Measurements from ENCODE around the gene APOL2.
A peak's percentile ranks its signal among the peaks of the same experiment; 100 is the strongest.
"Not testable (repeated sequence)": the region's sequence is repeated elsewhere in the genome, so short reads cannot be mapped to it uniquely, and the experiment has no call there.

The APOL2 gene

GRCh38 chr22:36239401-36240171, at the start of gene APOL2:
Gene APOL2, minus strand, starts transcription at chr22:36239527. Its CDS starts 6,365 bp downstream, at chr22:36233162.
- peak; percentile 61 for DNase-seq

GRCh38 chr22:36288571-36289405, 49.5 kb upstream of the APOL2 start:
- DNase-seq = no peak

GRCh38 chr22:36287881-36288515, 48.7 kb upstream of the APOL2 start:
- DNase-seq = no peak

- no peak for DNase-seq
These were observed 47.0 kb upstream of the APOL2 start for GRCh38 chr22:36286096-36286957.

- DNase-seq = no peak
These were observed 46.2 kb upstream of the APOL2 start for GRCh38 chr22:36285545-36285944.

GRCh38 chr22:36285017-36285416, 45.7 kb upstream of the APOL2 start:
- DNase-seq = no peak

- DNase-seq = no peak
These were observed 44.8 kb upstream of the APOL2 start for GRCh38 chr22:36284171-36284571.

- DNase-seq = no peak
These were observed 43.1 kb upstream of the APOL2 start for GRCh38 chr22:36282328-36282831.

GRCh38 chr22:36281781-36282327, 42.5 kb upstream of the APOL2 start:
- DNase-seq = no peak

GRCh38 chr22:36280379-36280778, 41.1 kb upstream of the APOL2 start:
- DNase-seq = no peak

GRCh38 chr22:36279219-36279666, 39.9 kb upstream of the APOL2 start:
- no peak for DNase-seq

- DNase-seq = no peak
These were observed 38.4 kb upstream of the APOL2 start for GRCh38 chr22:36277482-36278291.

- no peak for DNase-seq
These were observed 35.2 kb upstream of the APOL2 start for GRCh38 chr22:36274531-36274930.

GRCh38 chr22:36271951-36272350, 32.6 kb upstream of the APOL2 start:
- DNase-seq = not testable (repeated sequence)

GRCh38 chr22:36271231-36271630, 31.9 kb upstream of the APOL2 start:
- DNase-seq = not testable (repeated sequence)

GRCh38 chr22:36267896-36268485, 28.7 kb upstream of the APOL2 start:
- no peak for DNase-seq

- DNase-seq = no peak
These were observed 27.7 kb upstream of the APOL2 start for GRCh38 chr22:36267058-36267457.

GRCh38 chr22:36263886-36264664, 24.7 kb upstream of the APOL2 start:
- not testable (repeated sequence) for DNase-seq

- not testable (repeated sequence) for DNase-seq
These were observed 23.9 kb upstream of the APOL2 start for GRCh38 chr22:36263216-36263673.

- DNase-seq = not testable (repeated sequence)
These were observed 23.0 kb upstream of the APOL2 start for GRCh38 chr22:36262307-36262706.

Measured in NCI-H774 (cell line).